ENCODE data around the gene TNIP1. TPM values are rescaled to one million over a fixed set of nuclear protein-coding genes. Genes with fewer than 3 reads are reported as not detected.

Gene TNIP1
- total RNA-seq, 1 experiment from 2014 or later = 342 TPM

GRCh38 chr5:151030056-151030336, 50.8 kb downstream of the TNIP1 start:
- H3K4me3 Mint-ChIP-seq (ENCODE audit: unreplicated experiment) = no peak overlapping the region
- CTCF ChIA-PET = interaction anchor here (0.5 to 19.3 kb wide), 7 partner anchors 8 to 251 kb away, joined by 3 to 230 read pairs (median 7); partner anchors contain the start of gene SMIM3
- TSS peak; percentile 94 for BruUV-seq (replicated peaks)
- POLR2A ChIA-PET = interaction anchor here (0.7 kb wide), 1 partner anchor 9 kb away, joined by 3 read pairs; no protein-coding TSS in a partner anchor
- no peaks in the 10 kb centered on the region for H3K27me3 Mint-ChIP-seq (ENCODE audit: insufficient read depth, unreplicated experiment)
- no peak overlapping the region for H3K27ac Mint-ChIP-seq (ENCODE audit: low read depth, unreplicated experiment)
- intact Hi-C loops (cut with micrococcal nuclease) = no loop called here
- DNase-seq (ENCODE audit: unreplicated experiment) = no peak
- no peaks in the 10 kb centered on the region for H3K9me3 Mint-ChIP-seq (ENCODE audit: unreplicated experiment)
- H3K36me3 Mint-ChIP-seq (ENCODE audit: insufficient read depth, unreplicated experiment) = peaks cover 91% of the 10 kb centered on the region
- peaks cover 17% of the 10 kb centered on the region for H3K4me1 Mint-ChIP-seq (ENCODE audit: insufficient read depth, unreplicated experiment)
- TF ChIP-seq CTCF (IDR thresholded peaks at IDR 0.05; ENCODE audit: unreplicated experiment) = no peak

GRCh38 chr5:151029179-151030055, 51.4 kb downstream of the TNIP1 start:
- Mint-ChIP-seq H3K4me3 (ENCODE audit: unreplicated experiment) (no peak overlapping the region), H3K36me3 (ENCODE audit: insufficient read depth, unreplicated experiment) (peaks cover 94% of the 10 kb centered on the region), H3K4me1 (ENCODE audit: insufficient read depth, unreplicated experiment) (peaks cover 22% of the 10 kb centered on the region), H3K27ac (ENCODE audit: low read depth, unreplicated experiment) (no peak overlapping the region), H3K9me3 (ENCODE audit: unreplicated experiment) (no peaks in the 10 kb centered on the region), H3K27me3 (ENCODE audit: insufficient read depth, unreplicated experiment) (no peaks in the 10 kb centered on the region)
- no TSS peak for BruUV-seq (replicated peaks)
- TF ChIP-seq CTCF (IDR thresholded peaks at IDR 0.05; ENCODE audit: unreplicated experiment) = no peak
- intact Hi-C loops (cut with micrococcal nuclease) = no loop called here
- no peak for DNase-seq (ENCODE audit: unreplicated experiment)
- ChIA-PET POLR2A (interaction anchor here (0.7 kb wide), 1 partner anchor 10 kb away, joined by 3 read pairs; no protein-coding TSS in a partner anchor), CTCF (interaction anchor here (0.5 to 19.3 kb wide), 8 partner anchors 8 to 371 kb away, joined by 3 to 230 read pairs (median 5); no protein-coding TSS in a partner anchor)

GRCh38 chr5:151028717-151029116, 52.1 kb downstream of the TNIP1 start:
- intact Hi-C loops (cut with micrococcal nuclease) = no loop called here
- Mint-ChIP-seq H3K9me3 (ENCODE audit: unreplicated experiment) (no peaks in the 10 kb centered on the region), H3K27ac (ENCODE audit: low read depth, unreplicated experiment) (no peak overlapping the region), H3K27me3 (ENCODE audit: insufficient read depth, unreplicated experiment) (no peaks in the 10 kb centered on the region), H3K4me1 (ENCODE audit: insufficient read depth, unreplicated experiment) (peaks cover 23% of the 10 kb centered on the region), H3K36me3 (ENCODE audit: insufficient read depth, unreplicated experiment) (peaks cover 93% of the 10 kb centered on the region), H3K4me3 (ENCODE audit: unreplicated experiment) (no peak overlapping the region)
- POLR2A ChIA-PET = interaction anchor here (0.9 kb wide), 1 partner anchor 24 kb away, joined by 3 read pairs; no protein-coding TSS in a partner anchor
- no peak for TF ChIP-seq CTCF (IDR thresholded peaks at IDR 0.05; ENCODE audit: unreplicated experiment)
- DNase-seq (ENCODE audit: unreplicated experiment) = no peak
- BruUV-seq (replicated peaks) = no TSS peak
- CTCF ChIA-PET = interaction anchor here (0.9 to 19.3 kb wide), 3 partner anchors 23 to 86 kb away, joined by 3 to 230 read pairs (median 23); no protein-coding TSS in a partner anchor

GRCh38 chr5:151027961-151028479, 52.8 kb downstream of the TNIP1 start:
- Mint-ChIP-seq H3K4me1 (ENCODE audit: insufficient read depth, unreplicated experiment) (peaks cover 30% of the 10 kb centered on the region), H3K27ac (ENCODE audit: low read depth, unreplicated experiment) (no peak overlapping the region), H3K4me3 (ENCODE audit: unreplicated experiment) (no peak overlapping the region), H3K9me3 (ENCODE audit: unreplicated experiment) (no peaks in the 10 kb centered on the region), H3K36me3 (ENCODE audit: insufficient read depth, unreplicated experiment) (peaks cover 86% of the 10 kb centered on the region), H3K27me3 (ENCODE audit: insufficient read depth, unreplicated experiment) (no peaks in the 10 kb centered on the region)
- ChIA-PET CTCF (interaction anchor here (0.6 to 19.3 kb wide), 5 partner anchors 17 to 633 kb away, joined by 3 to 230 read pairs (median 6); no protein-coding TSS in a partner anchor), POLR2A (interaction anchor here (0.9 kb wide), 1 partner anchor 23 kb away, joined by 3 read pairs; no protein-coding TSS in a partner anchor)
- intact Hi-C loops (cut with micrococcal nuclease) = no loop called here
- DNase-seq (ENCODE audit: unreplicated experiment) = no peak
- TF ChIP-seq CTCF (IDR thresholded peaks at IDR 0.05; ENCODE audit: unreplicated experiment) = no peak
- BruUV-seq (replicated peaks) = no TSS peak
